K562 (cell line): ENCODE data around the gene DYRK1A. TPM values are rescaled to one million over a fixed set of nuclear protein-coding genes. Genes with fewer than 3 reads are reported as not detected.

Source experiments
- AFF1 ChIP-seq, 2 experiments: fragments of 450-650 bp; IDR thresholded peaks; 2 replicates each; pipeline ENCODE4 v1.6.1; 2018; ENCODE audit warnings: mild to moderate bottlenecking in 2 of 2, low read depth in 1 of 2; ENCODE audit not compliant: partially characterized antibody in 2 of 2
- CREB5 ChIP-seq: fragments of 250-450 bp; sonication (Bioruptor Pico); IDR thresholded peaks from 2 replicates; pipeline ENCODE4 v1.5.0; 2020; ENCODE audit warnings: mild to moderate bottlenecking
- ESRRA ChIP-seq: fragments of 450-650 bp; IDR thresholded peaks from 2 replicates; pipeline ENCODE4 v1.6.1; 2014; ENCODE audit warnings: low read depth, mild to moderate bottlenecking, moderate library complexity, borderline replicate concordance
- FOXA3 ChIP-seq, 2 experiments: fragments of 450-650 bp in 1 of 2; sonication (generic) in 1 of 2; formaldehyde crosslinking; IDR thresholded peaks in 1 of 2; conservative IDR thresholded peaks in 1 of 2; 2 replicates each; pipeline versions ENCODE4 v1.4.0 to v1.8.0; 2020 to 2022; ENCODE audit warnings: mild to moderate bottlenecking in 2 of 2, missing genetic modification reagents in 1 of 2
- GATA2 ChIP-seq: sonication (generic); formaldehyde crosslinking; IDR thresholded peaks from 2 replicates; pipeline ENCODE4 v1.4.0; 2020; ENCODE audit warnings: mild to moderate bottlenecking, missing genetic modification reagents
- HMGXB4 ChIP-seq: sonication (generic); formaldehyde crosslinking; IDR thresholded peaks from 2 replicates; pipeline ENCODE4 v1.8.1; 2023; ENCODE audit warnings: mild to moderate bottlenecking, missing genetic modification reagents
- KDM5B ChIP-seq: fragments of 200-600 bp; sonication (generic); IDR thresholded peaks from 2 replicates; pipeline ENCODE4 v1.6.1; 2012; ENCODE audit warnings: low read depth, mild to moderate bottlenecking, moderate library complexity, low read length, control low read depth, inconsistent platforms; ENCODE audit not compliant: insufficient replicate concordance
- MEF2D ChIP-seq: conservative IDR thresholded peaks from 2 replicates; pipeline ENCODE4 v1.6.1; 2016; ENCODE audit warnings: low read depth, missing genetic modification characterization, missing compliant biosample characterization
- MNT ChIP-seq, 2 experiments: fragments of 450-650 bp; conservative IDR thresholded peaks; 2 replicates each; pipeline ENCODE4 v1.6.1; 2017; ENCODE audit warnings: mild to moderate bottlenecking in 2 of 2, moderate library complexity in 2 of 2
- MXD1 ChIP-seq: fragments of 250-450 bp; sonication (Bioruptor Pico); IDR thresholded peaks from 2 replicates; pipeline ENCODE4 v1.8.0; 2021; ENCODE audit warnings: borderline replicate concordance, mild to moderate bottlenecking, moderate library complexity; ENCODE audit not compliant: poor library complexity, severe bottlenecking
- NR2C2 ChIP-seq, 2 experiments: fragments of 200-800 bp in 1 of 2; sonication (Bioruptor generic) in 1 of 2; sonication (generic) in 1 of 2; formaldehyde crosslinking in 1 of 2; IDR thresholded peaks; 2 replicates each; pipeline versions ENCODE4 v1.6.1 to v1.8.0; 2016 to 2022; ENCODE audit warnings: mild to moderate bottlenecking in 1 of 2, missing compliant biosample characterization in 1 of 2, missing genetic modification characterization in 1 of 2, missing genetic modification reagents in 1 of 2
- POLR2G ChIP-seq: fragments of 200-400 bp; formaldehyde crosslinking; IDR thresholded peaks from 2 replicates; pipeline ENCODE4 v1.6.1; 2017; ENCODE audit warnings: low read depth, mild to moderate bottlenecking, antibody characterized with exemption, low read length, moderate library complexity
- POLR2H ChIP-seq: IDR thresholded peaks from 2 replicates; pipeline ENCODE4 v1.6.1; 2016; ENCODE audit warnings: missing genetic modification characterization, low read depth, mild to moderate bottlenecking, control low read depth, missing compliant biosample characterization, moderate library complexity
- TCF3 ChIP-seq: sonication (generic); formaldehyde crosslinking; IDR thresholded peaks from 2 replicates; pipeline ENCODE4 v1.4.0; 2020; ENCODE audit warnings: mild to moderate bottlenecking, missing genetic modification reagents
- polyA plus RNA-seq, 8 experiments: library from polyadenylated mRNA; depleted of rRNA in 4 of 8; stranded (reverse) in 5 of 8; unstranded in 3 of 8; fragments of >200 nt; fragmentation: Nextera tagmentation in 2 of 8; fragmentation: Illumina TruSeq in 1 of 8; extraction: Ambion mirVana in 2 of 8; extraction: Trizol in 1 of 8; gene quantifications; 2 replicates each; pipeline versions ENCODE4 v1.2.1 to v1.2.3, GENCODE V29; 2011 to 2014; ENCODE audit warnings: inconsistent platforms in 1 of 8, missing spikeins in 1 of 8
- total RNA-seq, 7 experiments: library from RNA; depleted of rRNA in 6 of 7; stranded (reverse); fragments of >200 nt in 6 of 7; fragmentation: Illumina TruSeq in 2 of 7; extraction: Trizol in 2 of 7; gene quantifications; 2 replicates each; pipeline versions ENCODE4 v1.2.1 to v1.2.3, GENCODE V29; 2011 to 2021; ENCODE audit warnings: low replicate concordance in 1 of 7

DYRK1A gene
- total and polyA plus RNA-seq, 9 of the 15 experiments (the other 6 are each of a cell fraction or from before 2014, with no cell fraction given): 3.7 to 64.8 (median 42.3) TPM

DNA sequence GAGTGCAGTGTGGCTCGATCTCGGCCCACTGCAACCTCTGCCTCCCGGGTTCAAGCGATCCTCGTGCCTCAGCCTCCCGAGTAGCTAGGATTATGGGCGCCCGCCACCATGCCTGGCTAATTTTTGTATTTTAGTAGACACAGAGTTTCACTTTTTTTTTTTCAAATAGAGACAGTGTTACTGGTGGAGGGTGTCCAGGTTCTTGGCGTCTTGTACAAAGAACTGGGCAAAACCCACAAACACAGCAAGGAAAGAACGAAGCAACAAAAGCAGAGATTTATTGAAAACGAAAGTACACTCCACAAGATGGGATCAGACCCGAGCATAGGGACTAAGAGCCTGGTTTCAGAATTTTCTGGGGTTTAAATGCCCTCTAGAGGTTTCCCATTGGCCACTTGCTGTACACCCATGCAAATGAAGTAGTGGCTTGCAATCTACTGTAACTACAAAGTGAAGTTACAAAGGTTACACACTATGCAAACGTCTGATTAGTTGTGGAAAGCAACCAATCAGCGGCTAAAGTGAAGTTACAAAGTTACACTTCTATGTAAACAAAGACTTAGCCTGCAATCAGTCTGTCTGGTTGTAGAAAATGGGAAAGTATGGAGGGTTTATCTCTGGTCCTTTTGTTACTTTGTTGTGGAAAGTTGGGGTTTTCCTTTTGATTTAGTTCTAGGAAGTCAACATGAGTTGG, 199.1 kb downstream of the DYRK1A start (continued):
- no peak; a peak in 1 of 4 replicates for TF ChIP-seq MNT (conservative IDR thresholded peaks at IDR 0.05)
- no peak for TF ChIP-seq MXD1 (CRISPR knock-in tag)
- peak; percentile 83 to 96 for TF ChIP-seq FOXA3 (CRISPR knock-in tag; conservative IDR thresholded peaks at IDR 0.05 in 1 of 2, IDR thresholded peaks at IDR 0.05 in 1 of 2)
- TF ChIP-seq ESRRA: no peak
- TF ChIP-seq POLR2G: peak; percentile 52
- TF ChIP-seq HMGXB4: no peak
- TF ChIP-seq GATA2 (CRISPR knock-in tag): no peak
- no peak for TF ChIP-seq TCF3 (CRISPR knock-in tag)
- TF ChIP-seq POLR2H: peak; percentile 91
- TF ChIP-seq NR2C2 (CRISPR knock-in tag; IDR thresholded peaks at IDR 0.05): no peak
- peak; percentile 49; the same call in 1 of the 2 replicates for TF ChIP-seq NR2C2 (tag; IDR thresholded peaks at IDR 0.05)
- no peak for TF ChIP-seq CREB5 (CRISPR knock-in tag)
- TF ChIP-seq KDM5B: peak; percentile 3
- no peak for TF ChIP-seq MEF2D (tag)
- TF ChIP-seq AFF1 (IDR thresholded peaks at IDR 0.05; ENCODE audit: low read depth in 1 of 2, partially characterized antibody in 2 of 2): no peak
